ENCODE results near the gene ZBTB39. TPM values are rescaled to one million over a fixed set of nuclear protein-coding genes. Genes with fewer than 3 reads are reported as not detected.
"Not testable (repeated sequence)": the region's sequence is repeated elsewhere in the genome, so short reads cannot be mapped to it uniquely, and the experiment has no call there.

Gene ZBTB39
- total RNA-seq, 1 donor from 2014 or later = 6.4 TPM

GRCh38 chr12:57019983-57020719 is 13.8 kb upstream of the ZBTB39 start:
- TF ChIP-seq, protein P1, sequence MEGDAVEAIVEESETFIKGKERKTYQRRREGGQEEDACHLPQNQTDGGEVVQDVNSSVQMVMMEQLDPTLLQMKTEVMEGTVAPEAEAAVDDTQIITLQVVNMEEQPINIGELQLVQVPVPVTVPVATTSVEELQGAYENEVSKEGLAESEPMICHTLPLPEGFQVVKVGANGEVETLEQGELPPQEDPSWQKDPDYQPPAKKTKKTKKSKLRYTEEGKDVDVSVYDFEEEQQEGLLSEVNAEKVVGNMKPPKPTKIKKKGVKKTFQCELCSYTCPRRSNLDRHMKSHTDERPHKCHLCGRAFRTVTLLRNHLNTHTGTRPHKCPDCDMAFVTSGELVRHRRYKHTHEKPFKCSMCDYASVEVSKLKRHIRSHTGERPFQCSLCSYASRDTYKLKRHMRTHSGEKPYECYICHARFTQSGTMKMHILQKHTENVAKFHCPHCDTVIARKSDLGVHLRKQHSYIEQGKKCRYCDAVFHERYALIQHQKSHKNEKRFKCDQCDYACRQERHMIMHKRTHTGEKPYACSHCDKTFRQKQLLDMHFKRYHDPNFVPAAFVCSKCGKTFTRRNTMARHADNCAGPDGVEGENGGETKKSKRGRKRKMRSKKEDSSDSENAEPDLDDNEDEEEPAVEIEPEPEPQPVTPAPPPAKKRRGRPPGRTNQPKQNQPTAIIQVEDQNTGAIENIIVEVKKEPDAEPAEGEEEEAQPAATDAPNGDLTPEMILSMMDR (IDR thresholded peaks at IDR 0.05) = no peak
- H3K27me3 Mint-ChIP-seq (ENCODE audit: unreplicated experiment) = peaks cover 28% of the 10 kb centered on the region
- H3K27ac Mint-ChIP-seq (ENCODE audit: unreplicated experiment) = no peak overlapping the region
- DNase-seq (ENCODE audit: extremely low spot score, unreplicated experiment) = no peak
- H3K4me3 Mint-ChIP-seq (ENCODE audit: unreplicated experiment) = no peak overlapping the region
- H3K9me3 Mint-ChIP-seq (ENCODE audit: unreplicated experiment) = no peaks in the 10 kb centered on the region
- H3K4me1 Mint-ChIP-seq (ENCODE audit: unreplicated experiment) = no peaks in the 10 kb centered on the region
- no peaks in the 10 kb centered on the region for H3K36me3 Mint-ChIP-seq (ENCODE audit: unreplicated experiment)

GRCh38 chr12:57018906-57019305 is 12.6 kb upstream of the ZBTB39 start:
- H3K4me1 Mint-ChIP-seq (ENCODE audit: unreplicated experiment) = no peaks in the 10 kb centered on the region
- TF ChIP-seq, protein P1 (IDR thresholded peaks at IDR 0.05) = no peak
- no peak overlapping the region for H3K27ac Mint-ChIP-seq (ENCODE audit: unreplicated experiment)
- H3K36me3 Mint-ChIP-seq (ENCODE audit: unreplicated experiment) = no peaks in the 10 kb centered on the region
- peaks cover 31% of the 10 kb centered on the region for H3K27me3 Mint-ChIP-seq (ENCODE audit: unreplicated experiment)
- DNase-seq (ENCODE audit: extremely low spot score, unreplicated experiment) = no peak
- no peaks in the 10 kb centered on the region for H3K9me3 Mint-ChIP-seq (ENCODE audit: unreplicated experiment)
- H3K4me3 Mint-ChIP-seq (ENCODE audit: unreplicated experiment) = no peak overlapping the region

DNA sequence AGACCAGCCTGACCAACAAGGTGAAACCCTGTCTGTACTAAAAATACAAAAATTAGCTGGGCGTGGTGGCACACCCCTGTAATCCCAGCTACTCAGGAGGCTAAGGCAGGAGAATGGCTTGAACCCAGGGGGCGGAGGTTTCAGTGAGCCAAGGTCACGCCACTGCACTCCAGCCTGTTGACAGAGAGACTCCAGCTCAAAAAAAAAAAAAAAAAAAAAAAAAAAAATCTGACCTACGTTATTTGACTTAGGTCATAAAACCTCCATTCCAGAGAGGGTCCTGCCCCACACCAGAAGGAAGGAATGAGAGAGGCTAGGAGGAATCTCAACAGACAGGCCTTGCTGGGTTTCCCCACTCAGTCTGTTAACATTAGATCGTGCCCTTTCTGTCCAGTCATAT is 12.0 kb upstream of the ZBTB39 start:
- not testable (repeated sequence) for H3K4me1 Mint-ChIP-seq (ENCODE audit: unreplicated experiment); H3K9me3 Mint-ChIP-seq (ENCODE audit: unreplicated experiment); DNase-seq (ENCODE audit: extremely low spot score, unreplicated experiment); H3K27ac Mint-ChIP-seq (ENCODE audit: unreplicated experiment); H3K36me3 Mint-ChIP-seq (ENCODE audit: unreplicated experiment); H3K4me3 Mint-ChIP-seq (ENCODE audit: unreplicated experiment)
- H3K27me3 Mint-ChIP-seq (ENCODE audit: unreplicated experiment) = peaks cover 35% of the 10 kb centered on the region

DNA sequence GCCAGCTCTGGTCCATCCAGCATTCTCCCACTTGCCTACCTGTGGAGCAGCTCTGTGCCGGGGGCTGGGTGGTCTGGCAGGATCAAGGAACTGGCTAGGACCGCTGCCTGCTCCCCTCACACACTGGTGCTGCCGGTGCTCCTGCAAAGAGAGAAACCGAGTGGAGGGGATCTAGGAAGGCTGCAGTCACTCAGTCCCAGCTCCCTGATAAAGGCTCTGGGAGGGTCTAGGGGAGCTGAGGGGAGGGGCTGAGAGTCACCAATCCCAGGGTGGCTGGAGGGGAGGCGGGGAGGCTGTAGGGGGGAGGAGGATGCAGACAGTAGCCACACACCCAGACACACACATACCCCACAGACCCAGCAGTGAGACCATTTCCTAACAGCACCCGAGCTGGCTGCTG is 10.0 kb upstream of the ZBTB39 start, which contains the start of gene TAC3:
TAC3 (minus strand) TSS at position 182 of the 400 bp plus-strand sequence. CDS start 732 bp downstream, outside the sequence.
- no peak within 1 kb of the TSS for H3K4me3 Mint-ChIP-seq (ENCODE audit: unreplicated experiment)
- no peak within 1 kb of the TSS for H3K27ac Mint-ChIP-seq (ENCODE audit: unreplicated experiment)
- peaks cover 48% of the 10 kb centered on the region for H3K27me3 Mint-ChIP-seq (ENCODE audit: unreplicated experiment)
- TF ChIP-seq, protein P1 (IDR thresholded peaks at IDR 0.05) = no peak
- H3K36me3 Mint-ChIP-seq (ENCODE audit: unreplicated experiment) = no peaks in the 10 kb centered on the region
- H3K9me3 Mint-ChIP-seq (ENCODE audit: unreplicated experiment) = no peaks in the 10 kb centered on the region
- DNase-seq (ENCODE audit: extremely low spot score, unreplicated experiment) = no peak
- no peaks in the 10 kb centered on the region for H3K4me1 Mint-ChIP-seq (ENCODE audit: unreplicated experiment)

DNA sequence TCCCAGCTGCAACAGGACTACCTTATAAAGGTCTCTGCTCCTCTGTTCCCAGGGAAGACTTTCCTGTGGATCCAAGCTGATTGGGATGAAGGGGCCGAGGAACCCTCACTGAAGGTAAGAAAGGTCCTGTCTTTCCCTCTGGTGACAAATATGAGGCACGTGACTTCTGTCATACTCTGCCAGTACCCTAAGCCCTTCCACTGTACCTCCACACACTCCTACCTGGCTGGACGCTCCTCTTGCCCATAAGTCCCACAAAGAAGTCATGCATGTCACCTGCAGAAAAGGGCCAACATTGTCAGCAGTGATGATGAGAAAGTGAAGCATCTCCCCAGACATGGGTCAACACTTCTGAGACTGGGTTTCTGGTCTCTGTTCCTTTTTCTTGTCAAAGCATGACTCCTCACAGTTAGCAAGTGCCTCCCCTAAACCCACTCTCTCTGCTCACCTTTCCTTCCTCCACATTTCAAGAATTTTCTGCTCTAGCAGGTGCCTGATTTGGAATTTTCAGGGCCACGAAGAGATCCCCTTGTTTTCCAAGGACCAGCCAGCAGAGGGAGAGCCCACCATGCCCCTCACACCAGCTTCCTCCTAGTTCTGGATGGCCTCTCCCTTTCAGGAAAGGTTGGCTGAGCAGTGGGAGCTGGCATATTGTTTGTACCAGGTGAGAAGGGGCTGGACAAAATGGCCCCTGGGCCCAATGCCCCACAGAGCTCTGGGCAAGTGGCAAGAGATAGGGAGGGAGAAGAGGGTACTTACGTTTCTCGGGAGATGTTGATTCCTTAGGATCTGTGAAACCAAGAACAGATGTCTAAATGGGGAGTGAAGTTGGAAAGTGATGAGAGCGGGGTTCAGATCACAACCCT is 6.5 kb upstream of the ZBTB39 start:
- DNase-seq (ENCODE audit: extremely low spot score, unreplicated experiment) = no peak
- H3K4me1 Mint-ChIP-seq (ENCODE audit: unreplicated experiment) = peaks cover 7% of the 10 kb centered on the region
- H3K27ac Mint-ChIP-seq (ENCODE audit: unreplicated experiment) = no peak overlapping the region
- H3K36me3 Mint-ChIP-seq (ENCODE audit: unreplicated experiment) = no peaks in the 10 kb centered on the region
- H3K4me3 Mint-ChIP-seq (ENCODE audit: unreplicated experiment) = no peak overlapping the region
- H3K9me3 Mint-ChIP-seq (ENCODE audit: unreplicated experiment) = no peaks in the 10 kb centered on the region
- H3K27me3 Mint-ChIP-seq (ENCODE audit: unreplicated experiment) = peaks cover 45% of the 10 kb centered on the region
- TF ChIP-seq, protein P1 (IDR thresholded peaks at IDR 0.05) = no peak
